Right forelimb (tissue), 1 donor: Measurements from ENCODE around the gene RNF121.

Experiments used
- DNase-seq: peaks from one replicate; pipeline ENCODE4 v3.0.0-alpha.2; 2018

The RNF121 gene

DNA sequence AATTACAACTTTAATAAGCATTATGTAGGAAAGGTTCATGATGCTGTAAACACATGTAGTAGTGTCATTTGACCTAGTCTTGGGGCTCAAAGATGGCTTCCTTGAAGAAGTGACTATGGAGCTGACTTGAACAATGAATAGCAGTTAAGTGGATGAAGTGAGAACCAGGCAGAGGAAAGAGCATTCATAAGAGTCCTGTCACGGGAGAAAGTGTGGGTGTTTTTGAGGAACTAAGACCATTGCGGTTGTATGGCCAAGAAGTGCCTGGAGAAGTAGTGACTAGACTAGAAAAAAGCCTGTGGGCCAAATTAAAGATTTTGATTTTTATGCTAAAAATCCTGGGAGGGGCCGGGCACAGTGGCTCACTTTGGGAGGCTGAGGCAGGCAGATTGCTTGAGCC is 62.6 kb downstream of the RNF121 start:
- no peak for DNase-seq

DNA sequence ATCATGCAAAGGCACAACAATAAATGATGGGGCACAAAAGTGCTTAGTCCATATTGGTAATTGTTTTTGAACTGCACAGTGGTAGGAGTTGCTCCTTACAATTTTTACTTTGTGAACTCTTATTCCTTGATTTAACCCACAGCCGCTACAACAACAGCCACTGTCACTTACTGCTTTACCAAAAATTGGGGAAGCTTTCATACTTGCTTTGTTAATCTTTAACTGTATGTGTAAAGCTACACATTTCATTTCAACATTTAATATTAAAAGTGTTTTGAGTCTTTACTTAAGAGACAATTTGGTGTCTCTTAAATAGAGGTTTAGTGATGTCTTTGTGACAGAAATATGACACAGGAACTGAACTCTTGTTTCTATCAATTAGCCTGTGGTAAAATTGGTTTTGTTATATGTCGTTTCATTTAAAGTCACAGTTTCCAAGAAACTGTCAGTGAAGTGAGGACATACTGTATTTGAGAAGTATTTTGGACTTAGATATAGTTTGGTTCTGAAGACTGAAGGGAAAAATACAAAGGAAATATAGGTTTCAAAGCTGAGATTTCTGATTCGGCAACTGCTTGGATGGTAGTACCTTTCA is 63.4 kb downstream of the RNF121 start:
- no peak for DNase-seq

DNA sequence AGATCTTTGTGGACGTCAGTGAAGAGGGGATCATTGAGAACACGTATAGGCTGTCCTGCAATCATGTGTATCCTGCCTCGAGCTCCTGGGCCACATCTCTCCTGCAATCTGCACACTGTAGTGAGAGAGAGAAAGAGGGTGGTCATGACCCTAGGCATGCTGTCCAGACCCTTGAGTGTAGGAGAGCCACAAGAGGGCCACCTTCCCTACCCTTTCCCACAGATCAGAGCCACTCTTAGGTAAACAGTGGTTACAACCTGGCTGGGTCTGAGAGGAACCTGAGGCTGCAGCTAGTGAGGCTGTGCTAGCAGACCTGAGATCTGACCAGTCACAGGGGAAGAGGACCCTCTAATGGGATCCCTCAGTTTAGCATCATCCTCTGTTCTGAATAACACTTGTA is 65.9 kb downstream of the RNF121 start:
- no peak for DNase-seq

DNA sequence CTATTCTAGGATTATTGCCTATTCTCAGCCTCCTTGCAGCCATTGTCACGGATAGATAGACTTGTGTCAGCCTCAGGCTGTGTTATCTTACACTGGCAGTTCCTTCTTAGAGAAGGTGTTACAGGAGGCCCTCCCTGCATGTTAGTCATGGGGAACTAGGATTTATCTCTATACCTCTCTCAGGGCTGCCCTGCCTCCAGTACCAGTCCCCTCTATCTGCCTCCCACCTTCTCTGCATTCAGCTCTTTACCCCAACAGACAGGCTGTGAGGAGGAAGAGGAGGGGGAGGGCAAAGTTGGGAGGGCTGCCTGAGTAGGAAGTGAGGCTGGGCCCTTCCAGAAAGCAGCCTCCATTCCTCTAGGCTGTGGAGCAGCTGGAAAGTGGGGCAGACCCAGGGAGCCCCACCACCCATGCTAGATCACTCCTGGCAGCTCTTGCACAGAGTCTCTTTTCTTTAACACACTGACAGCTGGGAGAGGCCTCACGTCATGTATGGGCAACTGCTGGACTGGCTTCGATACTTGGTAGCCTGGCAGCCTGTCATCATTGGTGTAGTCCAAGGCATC is 67.0 kb downstream of the RNF121 start:
- DNase-seq, result no peak

DNA sequence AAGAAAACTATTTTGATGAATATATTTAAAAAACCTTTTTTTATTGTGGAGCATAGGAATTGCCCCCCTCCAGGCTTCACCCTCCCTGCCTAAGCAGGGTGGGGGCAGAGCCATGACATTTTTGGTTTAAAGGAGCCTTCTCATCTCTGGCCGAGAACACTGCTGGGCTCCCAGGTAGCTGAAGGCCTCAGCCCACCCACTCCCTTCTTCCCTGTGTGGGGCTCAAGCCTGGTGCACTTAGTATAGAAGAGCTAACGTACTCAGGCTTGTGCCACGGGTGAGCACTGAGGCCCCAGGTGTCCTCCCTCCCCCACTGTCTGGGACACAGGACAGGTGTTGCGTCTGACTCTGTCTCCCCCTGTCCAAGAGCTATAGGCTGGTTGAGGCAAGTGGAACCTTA is 67.7 kb downstream of the RNF121 start:
- DNase-seq, result no peak

DNA sequence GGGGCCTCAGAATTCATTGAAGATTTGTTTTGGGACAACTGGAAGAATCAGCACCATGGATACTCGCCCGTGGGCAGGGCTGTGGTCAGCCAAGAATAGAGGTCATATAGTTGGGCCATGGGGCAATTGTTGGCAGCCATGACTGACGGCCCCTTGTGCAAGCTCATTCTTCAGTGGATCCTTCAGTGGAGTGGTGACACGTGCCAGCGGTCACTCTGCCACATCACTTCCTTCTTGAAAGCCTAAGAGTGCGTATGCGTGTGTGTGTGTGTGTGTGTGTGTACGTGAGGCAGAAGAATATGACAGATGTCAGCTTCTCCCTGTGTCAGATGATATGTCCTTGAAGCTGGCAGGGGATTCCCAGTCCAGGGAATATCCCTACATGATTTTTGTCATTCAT is 68.1 kb downstream of the RNF121 start:
- no peak for DNase-seq

DNA sequence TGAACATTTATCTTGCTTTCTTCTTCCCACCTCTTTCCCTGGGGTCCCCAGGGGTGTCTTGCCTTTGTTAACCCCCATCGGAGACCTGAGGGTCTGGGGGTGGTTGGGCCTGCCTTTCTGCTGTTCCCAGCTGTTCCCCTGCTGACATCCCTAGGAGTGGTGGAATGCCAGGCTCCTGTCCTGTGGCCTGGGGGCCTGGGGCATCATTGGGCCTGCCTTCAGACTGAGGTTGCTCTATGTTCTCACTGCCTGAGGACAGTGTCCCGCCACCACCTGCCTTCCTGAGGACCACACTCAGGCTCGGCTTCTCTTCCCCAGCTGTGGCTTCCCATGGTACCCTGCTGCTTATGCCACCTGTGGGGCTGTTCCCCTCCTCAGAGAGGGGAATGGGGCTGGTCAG is 68.7 kb downstream of the RNF121 start:
- DNase-seq, result no peak

DNA sequence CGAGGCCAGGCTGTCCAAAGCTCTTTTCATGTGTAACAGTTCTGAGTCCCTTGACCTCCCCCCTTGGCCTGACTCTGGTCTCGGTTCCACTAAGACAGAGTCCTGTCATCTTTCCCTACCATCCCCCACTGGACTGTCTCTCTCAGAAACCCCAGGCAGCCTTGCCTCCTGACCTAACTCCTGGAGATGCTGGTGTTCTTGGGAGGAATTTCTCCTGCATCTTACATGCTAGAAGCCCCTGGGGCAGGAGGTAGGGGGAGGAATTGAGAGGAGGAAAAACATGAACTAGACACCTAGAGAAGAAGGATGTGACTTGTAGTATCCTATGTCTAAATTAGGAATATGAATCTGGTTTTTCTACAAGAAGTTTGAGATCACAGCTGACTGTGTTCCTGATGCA is 69.2 kb downstream of the RNF121 start:
- DNase-seq, result no peak

DNA sequence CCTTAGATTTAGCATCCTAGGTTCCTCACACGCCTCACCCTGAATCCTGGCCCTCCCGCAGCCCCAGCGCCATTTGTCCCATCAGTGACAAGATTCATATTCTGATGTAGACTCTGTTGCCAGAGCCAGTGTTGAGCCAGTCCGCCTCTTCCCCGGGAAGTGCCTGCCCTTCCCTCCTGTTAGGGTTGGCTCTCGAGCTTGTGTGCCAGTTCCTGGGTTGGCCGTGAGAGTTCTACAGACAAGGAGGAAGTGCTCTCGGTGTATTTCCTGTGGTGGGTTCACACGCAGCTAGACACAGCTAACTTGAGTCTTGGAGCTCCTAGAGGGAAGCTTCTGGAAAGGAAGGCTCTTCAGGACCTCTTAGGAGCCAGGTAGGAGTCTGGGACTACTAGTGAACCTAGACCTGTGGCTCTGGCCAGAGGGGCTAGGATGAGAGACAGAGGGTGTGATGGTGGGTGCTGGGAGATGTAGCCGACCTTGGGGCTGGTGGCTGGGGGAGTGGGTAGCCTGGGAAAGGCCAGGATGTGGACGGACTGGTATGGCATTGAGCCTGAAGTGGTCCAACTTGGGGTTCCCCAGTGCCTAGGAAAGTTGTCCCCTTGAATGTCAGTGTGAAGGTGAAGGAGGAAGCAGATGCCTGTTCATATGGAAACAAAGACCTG is 69.9 kb downstream of the RNF121 start, which contains the start of gene IL18BP:
Gene IL18BP, plus strand, starts transcription at position 261 of the 662 bp plus-strand sequence. CDS start 1,076 bp downstream, outside the sequence.
- no peak for DNase-seq

DNA sequence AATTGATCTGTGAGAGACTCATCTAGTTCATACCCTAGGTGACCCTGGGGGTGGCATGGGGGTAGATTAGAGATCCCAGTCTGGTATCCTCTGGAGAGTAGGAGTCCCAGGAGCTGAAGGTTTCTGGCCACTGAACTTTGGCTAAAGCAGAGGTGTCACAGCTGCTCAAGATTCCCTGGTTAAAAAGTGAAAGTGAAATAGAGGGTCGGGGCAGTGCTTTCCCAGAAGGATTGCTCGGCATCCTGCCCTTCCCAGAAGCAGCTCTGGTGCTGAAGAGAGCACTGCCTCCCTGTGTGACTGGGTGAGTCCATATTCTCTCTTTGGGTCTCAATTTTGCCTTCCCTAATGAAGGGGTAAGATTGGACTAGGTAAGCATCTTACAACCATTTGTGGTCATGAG is 70.5 kb downstream of the RNF121 start:
- DNase-seq, result no peak

DNA sequence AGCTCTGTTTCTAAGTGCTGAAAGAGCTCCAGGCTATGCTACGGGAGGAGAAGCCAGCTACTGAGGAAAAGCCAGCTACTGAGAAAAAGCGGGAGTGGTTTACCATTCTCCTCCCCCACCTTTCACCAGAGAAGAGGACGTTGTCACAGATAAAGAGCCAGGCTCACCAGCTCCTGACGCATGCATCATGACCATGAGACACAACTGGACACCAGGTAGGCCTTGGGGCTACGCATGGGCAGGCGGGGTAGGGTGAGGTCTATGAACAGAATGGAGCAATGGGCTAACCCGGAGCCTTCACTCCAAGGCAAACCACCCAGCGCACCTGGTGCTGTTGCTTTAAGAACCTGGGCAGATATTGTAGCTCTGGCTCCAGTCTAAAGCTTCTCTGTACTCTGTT is 71.0 kb downstream of the RNF121 start:
- no peak for DNase-seq

DNA sequence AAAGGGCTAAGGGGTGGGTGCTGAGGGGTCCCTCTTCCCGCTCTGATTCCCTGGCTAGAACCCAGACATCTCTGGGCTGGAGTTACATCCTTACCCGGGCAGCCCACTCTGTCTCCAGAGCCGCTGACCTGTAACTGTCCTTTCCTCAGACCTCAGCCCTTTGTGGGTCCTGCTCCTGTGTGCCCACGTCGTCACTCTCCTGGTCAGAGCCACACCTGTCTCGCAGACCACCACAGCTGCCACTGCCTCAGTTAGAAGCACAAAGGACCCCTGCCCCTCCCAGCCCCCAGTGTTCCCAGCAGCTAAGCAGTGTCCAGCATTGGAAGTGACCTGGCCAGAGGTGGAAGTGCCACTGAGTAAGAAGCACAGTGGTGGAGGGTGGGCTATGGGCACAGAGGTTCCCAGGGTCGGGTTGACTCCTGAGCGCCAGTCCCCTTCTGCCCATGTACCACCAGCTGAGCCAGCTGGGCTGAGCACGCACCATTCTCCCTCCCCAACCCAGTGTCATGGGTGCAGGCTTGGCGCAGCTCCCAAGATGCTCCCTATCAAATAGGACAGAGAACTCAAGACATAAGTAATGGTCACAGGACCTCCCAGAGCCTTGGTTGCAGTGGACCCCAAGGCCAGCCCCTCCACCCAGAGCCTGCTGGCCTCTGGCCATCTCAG is 71.5 kb downstream of the RNF121 start:
- no peak for DNase-seq

DNA sequence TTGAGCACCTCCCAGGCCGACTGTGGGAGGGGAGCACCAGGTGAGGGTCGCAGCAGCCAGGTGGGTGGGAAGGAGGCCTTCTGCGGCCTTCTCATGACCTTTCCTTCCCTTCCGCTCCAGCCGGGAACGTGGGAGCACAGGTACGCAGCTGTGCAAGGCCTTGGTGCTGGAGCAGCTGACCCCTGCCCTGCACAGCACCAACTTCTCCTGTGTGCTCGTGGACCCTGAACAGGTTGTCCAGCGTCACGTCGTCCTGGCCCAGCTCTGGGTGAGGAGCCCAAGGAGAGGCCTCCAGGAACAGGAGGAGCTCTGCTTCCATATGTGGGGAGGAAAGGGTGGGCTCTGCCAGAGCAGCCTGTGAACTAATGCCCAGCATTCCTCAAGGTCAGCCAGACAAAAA is 72.4 kb downstream of the RNF121 start:
- no peak for DNase-seq

DNA sequence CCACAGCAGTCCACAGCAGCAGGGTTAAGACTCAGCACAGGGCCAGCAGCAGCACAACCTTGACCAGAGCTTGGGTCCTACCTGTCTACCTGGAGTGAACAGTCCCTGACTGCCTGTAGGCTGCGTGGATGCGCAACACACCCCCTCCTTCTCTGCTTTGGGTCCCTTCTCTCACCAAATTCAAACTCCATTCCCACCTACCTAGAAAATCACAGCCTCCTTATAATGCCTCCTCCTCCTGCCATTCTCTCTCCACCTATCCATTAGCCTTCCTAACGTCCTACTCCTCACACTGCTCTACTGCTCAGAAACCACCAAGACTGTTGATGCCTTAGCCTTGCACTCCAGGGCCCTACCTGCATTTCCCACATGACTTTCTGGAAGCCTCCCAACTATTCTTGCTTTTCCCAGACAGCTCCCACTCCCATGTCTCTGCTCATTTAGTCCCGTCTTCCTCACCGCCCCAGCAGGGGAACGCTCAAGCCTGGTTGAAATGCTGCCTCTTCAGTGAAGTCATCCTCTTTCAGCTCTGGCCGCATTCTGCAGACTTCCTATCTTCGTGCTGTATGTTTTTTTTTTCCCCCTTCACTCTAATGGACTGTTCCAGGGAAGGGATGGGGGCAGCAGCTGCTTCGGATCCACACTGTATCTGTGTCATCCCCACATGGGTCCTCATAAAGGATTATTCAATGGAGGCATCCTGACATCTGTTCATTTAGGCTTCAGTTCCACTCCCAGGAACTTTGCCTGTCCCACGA is 73.2 kb downstream of the RNF121 start:
- DNase-seq, result no peak

DNA sequence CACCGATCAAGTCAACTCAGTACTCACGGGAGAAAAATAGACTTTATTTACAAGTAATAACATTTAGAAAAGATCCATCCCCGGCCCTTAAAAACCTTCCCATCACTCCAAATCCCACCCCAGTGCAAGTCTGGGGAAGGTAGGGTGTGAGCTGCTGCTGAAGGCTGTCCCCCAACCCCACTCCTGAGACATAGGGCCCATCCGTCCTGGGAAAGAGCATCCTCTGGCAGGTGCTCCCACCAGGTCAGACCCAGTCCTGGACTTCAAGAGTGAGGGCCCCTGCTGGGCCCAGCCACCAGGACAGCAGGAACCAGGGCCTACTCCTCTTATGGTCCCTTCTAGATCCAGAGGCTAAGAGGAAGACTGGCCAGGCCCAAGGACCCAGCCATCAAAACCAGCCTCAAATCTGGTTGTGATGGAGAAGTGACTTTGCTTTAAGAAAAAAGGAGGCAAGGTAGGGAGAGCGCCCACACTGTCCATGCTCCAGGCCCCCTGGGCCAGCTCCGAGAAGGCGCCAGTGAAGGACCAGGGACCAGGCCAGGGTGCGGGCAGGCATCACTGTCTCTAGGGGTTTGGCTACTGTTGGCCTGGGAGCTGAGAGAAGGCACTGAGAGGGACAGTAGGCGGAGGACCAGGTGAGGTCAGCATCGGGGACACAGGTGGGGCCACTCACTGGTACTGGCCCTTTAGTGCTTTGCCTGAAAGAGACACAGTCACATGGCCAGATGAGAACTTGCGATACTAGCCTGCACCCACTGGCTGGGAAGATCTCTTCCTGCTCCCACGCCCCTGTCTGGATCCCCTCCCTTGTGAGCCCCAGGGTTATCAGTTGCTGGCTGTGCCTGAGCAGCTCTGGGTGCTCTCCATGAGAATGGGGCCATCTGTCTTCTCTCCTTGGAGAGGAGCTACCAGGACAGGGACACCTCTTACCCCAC is 74.3 kb downstream of the RNF121 start:
- no peak for DNase-seq

DNA sequence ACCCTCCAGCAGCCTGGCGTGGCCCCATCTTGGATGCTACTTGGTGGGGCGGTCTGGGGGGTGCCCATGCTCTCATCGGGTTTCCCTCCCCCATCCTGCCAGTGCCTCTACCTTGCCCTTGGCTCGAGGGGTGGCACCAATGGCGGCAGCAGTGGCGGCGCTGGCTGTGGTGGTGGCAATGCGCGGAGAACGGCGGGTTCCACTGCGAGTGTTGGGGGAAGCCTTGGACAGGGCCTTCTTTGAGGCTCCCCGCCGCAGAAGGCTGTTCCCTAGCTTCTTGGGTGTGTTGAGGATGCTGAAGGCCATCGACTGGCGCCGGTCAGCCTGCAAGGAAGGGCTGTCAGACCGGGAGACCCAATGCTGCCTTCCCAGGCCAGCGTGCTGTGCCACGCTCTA is 74.9 kb downstream of the RNF121 start:
- no peak for DNase-seq

DNA sequence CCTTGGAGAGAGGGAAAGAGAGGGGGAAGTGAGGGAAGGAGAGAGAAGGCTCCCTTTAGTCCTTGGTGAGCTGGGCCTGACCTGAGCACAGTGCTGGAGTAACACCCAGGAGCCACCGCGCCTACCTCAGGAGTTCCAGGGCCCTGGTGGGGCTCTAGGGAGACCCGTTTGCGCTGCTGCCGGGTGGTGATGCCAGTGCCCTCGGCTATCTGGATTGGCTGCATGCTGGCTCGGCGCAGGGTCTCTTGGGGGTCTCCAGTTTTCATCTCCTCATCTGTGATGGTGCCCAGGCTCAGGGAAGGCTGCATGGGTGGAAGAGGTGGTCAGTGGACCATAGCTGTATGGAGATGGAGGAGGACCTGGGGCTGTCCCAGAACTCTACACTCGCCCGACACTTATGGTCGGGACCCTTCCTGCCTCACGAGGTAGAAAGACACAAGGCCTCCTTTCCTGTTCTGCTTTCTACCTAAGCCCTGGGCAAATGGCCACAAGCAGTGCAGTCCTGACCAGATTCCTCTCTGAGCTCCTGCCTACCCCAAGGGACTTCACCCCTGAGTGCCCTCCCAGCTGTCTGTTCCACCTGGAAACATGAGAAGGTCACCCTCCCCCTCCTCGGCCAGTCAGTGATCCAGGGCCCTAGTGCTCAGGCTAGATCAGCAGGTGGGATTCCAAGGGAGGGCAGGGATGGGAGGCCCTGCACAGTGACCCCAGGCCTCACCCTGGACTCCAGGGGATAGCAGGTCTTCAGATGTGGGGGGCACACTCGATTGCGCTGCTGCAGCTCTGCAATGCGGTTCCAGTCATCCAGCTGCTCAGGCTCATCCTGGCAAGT is 75.9 kb downstream of the RNF121 start:
- DNase-seq, result peak; percentile 33

DNA sequence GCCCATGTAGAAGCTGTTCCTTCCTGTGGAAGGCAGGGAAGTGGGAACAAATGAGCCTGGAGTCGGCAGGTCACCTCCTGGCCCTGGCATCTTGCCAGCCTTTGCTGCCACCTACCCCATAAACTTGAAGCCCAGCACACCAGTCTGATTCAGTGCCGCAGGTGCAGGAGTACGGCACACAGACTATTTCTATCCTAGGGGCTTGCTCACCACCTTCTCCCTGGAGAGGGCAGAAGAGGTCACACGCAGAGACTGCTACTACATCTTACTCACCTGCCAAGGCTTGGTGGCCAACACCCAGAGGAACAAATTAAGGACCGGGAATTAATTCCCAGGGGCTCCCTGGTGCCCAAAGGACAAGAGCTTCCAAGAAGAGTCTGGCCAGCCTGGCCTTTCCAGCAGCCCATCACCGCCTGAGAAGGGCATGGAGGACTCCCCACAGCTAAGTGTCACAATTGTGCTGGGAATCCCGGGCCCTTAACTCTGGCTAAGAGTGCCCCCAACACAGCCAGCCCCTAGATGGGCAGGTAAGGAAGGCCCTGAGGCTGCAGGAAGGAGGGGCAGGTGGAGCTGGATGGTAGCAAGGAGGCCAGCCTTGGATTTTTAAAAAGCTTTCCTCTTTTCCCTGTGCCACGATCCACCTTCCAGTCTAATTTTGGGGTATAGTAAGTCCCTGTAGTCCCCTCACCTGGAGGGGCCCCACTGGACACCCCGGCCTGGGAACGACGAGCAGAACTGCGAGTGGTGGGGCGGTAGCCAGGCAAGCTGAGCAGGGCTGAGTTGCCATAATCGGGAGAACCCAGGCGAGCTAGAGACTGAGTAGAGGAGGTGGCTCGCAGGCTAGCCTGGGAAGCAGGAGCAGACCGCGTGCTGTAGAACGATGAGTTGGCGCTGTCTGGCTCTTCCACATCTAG is 76.8 kb downstream of the RNF121 start:
- peak; percentile 44 for DNase-seq

DNA sequence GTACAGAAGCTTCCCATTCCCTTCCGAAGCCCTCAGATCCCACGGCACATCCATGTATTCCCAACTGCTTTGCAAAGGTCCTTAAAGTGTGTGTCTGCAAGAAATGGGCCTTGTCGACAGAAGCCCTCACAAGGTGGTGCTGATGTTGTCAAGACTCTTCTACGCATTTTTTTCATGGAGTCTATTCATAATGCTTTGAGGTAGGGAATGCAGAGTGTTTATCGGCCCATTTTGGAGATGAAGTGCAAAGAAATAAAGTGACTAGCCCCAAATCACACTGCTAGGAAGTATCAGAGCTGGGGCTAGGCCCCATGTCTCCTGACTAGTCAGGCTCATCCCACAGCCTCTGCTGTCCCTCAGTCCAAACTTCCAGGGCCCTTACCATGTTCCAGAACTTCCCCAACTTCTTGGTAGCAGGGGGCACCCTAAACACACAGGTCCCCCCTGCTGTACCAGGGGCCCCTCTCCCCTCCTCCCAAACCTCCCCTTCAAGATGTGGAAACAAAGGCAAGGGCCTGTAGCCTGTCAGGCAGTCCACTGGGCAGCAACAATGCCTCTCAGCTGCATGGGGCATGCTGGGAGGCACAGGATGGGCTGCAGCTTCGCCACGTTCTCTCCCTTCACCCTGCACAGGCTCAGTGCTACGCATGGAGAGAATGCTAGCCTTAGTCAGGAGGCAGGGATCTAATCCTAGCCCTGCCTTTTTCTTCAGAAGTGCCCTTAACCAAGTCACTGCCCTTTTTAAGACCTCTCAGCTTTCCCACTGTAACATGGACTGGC is 77.7 kb downstream of the RNF121 start:
- peak; percentile 1 for DNase-seq
